Duodenal mucosa (tissue), 2 donors: Measurements from ENCODE around the gene BTBD9.

Experiments
- H3K27ac ChIP-seq: one replicate; pipeline ENCODE4 v1.7.0; 2013; ENCODE audit warnings: low read depth, low read length
- H3K27me3 ChIP-seq, 2 donors: one replicate each; pipeline ENCODE4 v1.7.0; 2013; ENCODE audit warnings: low read length in 2 of 2, control low read depth in 1 of 2; ENCODE audit not compliant: insufficient read depth in 2 of 2, control insufficient read depth in 1 of 2
- H3K36me3 ChIP-seq, 2 donors: one replicate each; pipeline ENCODE4 v1.7.0; 2013; ENCODE audit warnings: low read length in 2 of 2, control low read depth in 1 of 2; ENCODE audit not compliant: insufficient read depth in 2 of 2, control insufficient read depth in 1 of 2
- H3K4me1 ChIP-seq, 2 donors: one replicate each; pipeline ENCODE4 v1.7.0; 2013; ENCODE audit warnings: low read length in 2 of 2, control low read depth in 1 of 2; ENCODE audit not compliant: insufficient read depth in 2 of 2, control insufficient read depth in 1 of 2
- H3K4me3 ChIP-seq, 2 donors: one replicate each; pipeline ENCODE4 v1.7.0; 2013; ENCODE audit warnings: low read length in 2 of 2, low read depth in 1 of 2
- H3K9ac ChIP-seq, 2 donors: one replicate each; pipeline ENCODE4 v1.7.0; 2013; ENCODE audit warnings: low read length in 2 of 2, low read depth in 1 of 2
- H3K9me3 ChIP-seq, 2 donors: one replicate each; pipeline ENCODE4 v1.7.0; 2013; ENCODE audit warnings: low read length in 2 of 2, control low read depth in 1 of 2; ENCODE audit not compliant: control insufficient read depth in 1 of 2

BTBD9 gene

GRCh38 chr6:38153076-38153797, 486.5 kb downstream of the BTBD9 start:
- Histone ChIP-seq H3K9ac (no peak overlapping the region), H3K4me3 (no peak overlapping the region), H3K27ac (no peak overlapping the region), H3K27me3 (no peaks in the 10 kb centered on the region), H3K9me3 (no peaks in the 10 kb centered on the region), H3K4me1 (no peaks in the 10 kb centered on the region), H3K36me3 (peaks cover 8 to 27% of the 10 kb centered on the region in 2 donors)

DNA sequence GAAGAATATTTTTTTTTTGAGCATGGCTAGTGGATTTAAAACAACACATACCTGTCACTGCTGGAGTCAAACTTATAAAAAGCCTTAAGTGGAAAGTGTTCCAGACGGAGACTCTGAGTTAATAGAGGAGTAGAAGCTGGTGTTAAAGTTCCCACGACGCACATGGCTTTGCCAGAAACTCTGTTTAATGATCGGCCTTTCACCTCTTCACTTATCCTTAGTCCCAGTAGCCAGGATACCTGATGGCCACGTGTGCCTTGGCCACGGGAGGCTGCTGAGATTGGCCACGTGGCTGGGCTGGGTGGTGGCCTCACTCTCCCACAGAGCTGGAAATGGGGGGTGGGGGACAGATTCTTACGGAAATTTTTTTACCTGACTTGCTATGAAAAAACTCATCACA, 487.1 kb downstream of the BTBD9 start:
- Histone ChIP-seq H3K27ac (no peak overlapping the region), H3K4me1 (no peaks in the 10 kb centered on the region), H3K9me3 (no peaks in the 10 kb centered on the region), H3K4me3 (no peak overlapping the region), H3K27me3 (no peaks in the 10 kb centered on the region), H3K9ac (no peak overlapping the region), H3K36me3 (peaks cover 8 to 27% of the 10 kb centered on the region in 2 donors)

GRCh38 chr6:38151580-38152500, 487.9 kb downstream of the BTBD9 start:
- Histone ChIP-seq H3K27me3 (no peaks in the 10 kb centered on the region), H3K9ac (no peak overlapping the region), H3K4me1 (no peaks in the 10 kb centered on the region), H3K36me3 (peaks cover 8 to 27% of the 10 kb centered on the region in 2 donors), H3K4me3 (no peak overlapping the region), H3K9me3 (no peaks in the 10 kb centered on the region), H3K27ac (no peak overlapping the region)

GRCh38 chr6:38150681-38151296, 488.9 kb downstream of the BTBD9 start:
- H3K9me3 ChIP-seq, result no peaks in the 10 kb centered on the region
- no peak overlapping the region for H3K4me3 ChIP-seq
- no peak overlapping the region for H3K27ac ChIP-seq
- H3K4me1 ChIP-seq, result no peaks in the 10 kb centered on the region
- no peak overlapping the region for H3K9ac ChIP-seq
- H3K27me3 ChIP-seq, result no peaks in the 10 kb centered on the region
- peaks cover 13 to 30% of the 10 kb centered on the region in 2 donors for H3K36me3 ChIP-seq

GRCh38 chr6:38150021-38150420, 489.7 kb downstream of the BTBD9 start:
- Histone ChIP-seq H3K9me3 (no peaks in the 10 kb centered on the region), H3K4me1 (no peaks in the 10 kb centered on the region), H3K36me3 (peaks cover 13 to 34% of the 10 kb centered on the region in 2 donors), H3K27me3 (no peaks in the 10 kb centered on the region), H3K27ac (no peak overlapping the region), H3K4me3 (no peak overlapping the region), H3K9ac (no peak overlapping the region)

- H3K36me3 ChIP-seq, result peaks cover 13 to 36% of the 10 kb centered on the region in 2 donors
- H3K4me1 ChIP-seq, result no peaks in the 10 kb centered on the region
- H3K27me3 ChIP-seq, result no peaks in the 10 kb centered on the region
- no peak overlapping the region for H3K9ac ChIP-seq
- no peak overlapping the region for H3K4me3 ChIP-seq
- H3K9me3 ChIP-seq, result no peaks in the 10 kb centered on the region
- no peak overlapping the region for H3K27ac ChIP-seq
These were observed 490.2 kb downstream of the BTBD9 start for GRCh38 chr6:38149531-38149930.

DNA sequence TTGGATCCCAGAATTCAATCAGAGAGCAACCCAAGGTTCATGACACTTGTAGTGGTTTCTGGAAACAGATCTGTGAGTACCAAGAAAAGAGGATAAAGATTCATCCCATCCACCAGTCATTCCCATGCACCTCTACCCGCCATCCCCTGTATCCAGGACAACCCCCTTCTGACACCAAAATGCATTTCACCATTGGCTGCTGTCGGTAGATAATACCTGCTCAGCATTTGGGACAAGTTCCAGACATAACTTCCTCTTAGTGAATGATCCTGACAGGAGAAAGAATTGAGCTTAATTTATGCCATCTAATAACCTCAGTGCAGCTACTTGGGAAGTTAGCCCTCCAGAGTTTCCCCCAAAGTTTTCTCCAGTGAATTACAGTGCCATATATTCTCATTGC, 491.1 kb downstream of the BTBD9 start:
- no peak overlapping the region for H3K9ac ChIP-seq
- no peak overlapping the region for H3K27ac ChIP-seq
- no peaks in the 10 kb centered on the region for H3K4me1 ChIP-seq
- no peak overlapping the region for H3K4me3 ChIP-seq
- no peaks in the 10 kb centered on the region for H3K27me3 ChIP-seq
- H3K36me3 ChIP-seq, result peaks cover 13 to 36% of the 10 kb centered on the region in 2 donors
- no peaks in the 10 kb centered on the region for H3K9me3 ChIP-seq

- H3K27ac ChIP-seq, result no peak overlapping the region
- no peaks in the 10 kb centered on the region for H3K9me3 ChIP-seq
- no peaks in the 10 kb centered on the region for H3K27me3 ChIP-seq
- H3K4me3 ChIP-seq, result no peak overlapping the region
- H3K36me3 ChIP-seq, result peaks cover 13 to 30% of the 10 kb centered on the region in 2 donors
- H3K9ac ChIP-seq, result no peak overlapping the region
- no peaks in the 10 kb centered on the region for H3K4me1 ChIP-seq
These were observed 493.0 kb downstream of the BTBD9 start for GRCh38 chr6:38146734-38147027.

- no peak overlapping the region for H3K4me3 ChIP-seq
- H3K9me3 ChIP-seq, result no peaks in the 10 kb centered on the region
- no peak overlapping the region for H3K9ac ChIP-seq
- no peak overlapping the region for H3K27ac ChIP-seq
- peaks cover 13 to 25% of the 10 kb centered on the region in 2 donors for H3K36me3 ChIP-seq
- no peaks in the 10 kb centered on the region for H3K27me3 ChIP-seq
- H3K4me1 ChIP-seq, result no peaks in the 10 kb centered on the region
These were observed 493.6 kb downstream of the BTBD9 start for GRCh38 chr6:38146021-38146733.
